GM23338 (cell line): Measurements from ENCODE around the gene HARS2.

Experiments
- CREB1 ChIP-seq: fragments of 250-450 bp; sonication (Bioruptor Pico); IDR thresholded peaks from 2 replicates; pipeline ENCODE4 v1.5.0; 2020; ENCODE audit warnings: low read depth, mild to moderate bottlenecking, moderate library complexity
- EZH2 ChIP-seq: fragments of 200-600 bp; sonication (generic); IDR thresholded peaks from one replicate; pipeline ENCODE4 v1.8.0; 2017; ENCODE audit warnings: antibody characterized with exemption, mild to moderate bottlenecking, low read depth; ENCODE audit not compliant: unreplicated experiment
- EZH2phosphoT487 ChIP-seq: fragments of 200-600 bp; sonication (generic); IDR thresholded peaks from one replicate; pipeline ENCODE4 v1.8.1; 2018; ENCODE audit warnings: antibody characterized with exemption; ENCODE audit not compliant: unreplicated experiment
- JUNB ChIP-seq: IDR thresholded peaks from one replicate; pipeline ENCODE4 v1.6.1; 2016; ENCODE audit warnings: antibody characterized with exemption; ENCODE audit not compliant: unreplicated experiment
- NANOG ChIP-seq: IDR thresholded peaks from 2 replicates; pipeline ENCODE4 v1.6.1; 2016; ENCODE audit warnings: antibody characterized with exemption, borderline replicate concordance
- POLR2AphosphoS5 ChIP-seq: IDR thresholded peaks from 2 replicates; pipeline ENCODE4 v1.6.1; 2016; ENCODE audit warnings: antibody characterized with exemption, low read depth
- REST ChIP-seq: IDR thresholded peaks from one replicate; pipeline ENCODE4 v1.6.1; 2018; ENCODE audit warnings: antibody characterized with exemption; ENCODE audit not compliant: unreplicated experiment
- ZNF331 ChIP-seq: fragments of 250-450 bp; sonication (Bioruptor Pico); IDR thresholded peaks from 2 replicates; pipeline ENCODE4 v1.5.0; 2020; ENCODE audit warnings: low read depth, mild to moderate bottlenecking, moderate library complexity
- ZNF462 ChIP-seq: fragments of 250-450 bp; sonication (Bioruptor Pico); IDR thresholded peaks from 2 replicates; pipeline ENCODE4 v1.5.0; 2020; ENCODE audit warnings: mild to moderate bottlenecking, moderate library complexity
- TF ChIP-seq, protein P1 (sequence below), 2 experiments: fragments of 200-600 bp in 1 of 2; sonication (generic) in 1 of 2; conservative IDR thresholded peaks; 2 replicates each; pipeline versions ENCODE4 v1.5.1 to v1.6.1; 2016 to 2017; ENCODE audit warnings: antibody characterized with exemption in 2 of 2, low read depth in 2 of 2, mild to moderate bottlenecking in 2 of 2, moderate library complexity in 1 of 2

DNA sequence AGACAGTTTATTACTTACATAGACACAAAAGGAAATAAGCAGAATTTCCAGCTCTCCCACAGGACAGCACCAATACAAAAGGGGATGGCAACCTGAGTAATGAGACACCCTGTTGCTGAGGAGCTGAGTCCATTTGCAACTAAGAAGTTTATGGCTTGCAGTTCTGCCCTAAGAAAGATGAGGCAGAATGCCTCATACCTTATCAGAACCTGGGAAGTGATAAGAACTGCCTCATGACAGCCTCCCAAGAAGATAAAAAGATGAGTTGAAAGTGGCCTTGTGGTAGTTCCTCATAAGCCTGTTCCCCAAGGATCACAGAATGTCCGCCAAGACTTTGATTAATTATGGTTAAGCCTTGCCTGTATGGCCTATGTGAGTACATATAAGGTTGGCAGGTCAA lies 50.7 kb downstream of the HARS2 start:
- TF ChIP-seq EZH2, result no peak
- TF ChIP-seq, protein P1, sequence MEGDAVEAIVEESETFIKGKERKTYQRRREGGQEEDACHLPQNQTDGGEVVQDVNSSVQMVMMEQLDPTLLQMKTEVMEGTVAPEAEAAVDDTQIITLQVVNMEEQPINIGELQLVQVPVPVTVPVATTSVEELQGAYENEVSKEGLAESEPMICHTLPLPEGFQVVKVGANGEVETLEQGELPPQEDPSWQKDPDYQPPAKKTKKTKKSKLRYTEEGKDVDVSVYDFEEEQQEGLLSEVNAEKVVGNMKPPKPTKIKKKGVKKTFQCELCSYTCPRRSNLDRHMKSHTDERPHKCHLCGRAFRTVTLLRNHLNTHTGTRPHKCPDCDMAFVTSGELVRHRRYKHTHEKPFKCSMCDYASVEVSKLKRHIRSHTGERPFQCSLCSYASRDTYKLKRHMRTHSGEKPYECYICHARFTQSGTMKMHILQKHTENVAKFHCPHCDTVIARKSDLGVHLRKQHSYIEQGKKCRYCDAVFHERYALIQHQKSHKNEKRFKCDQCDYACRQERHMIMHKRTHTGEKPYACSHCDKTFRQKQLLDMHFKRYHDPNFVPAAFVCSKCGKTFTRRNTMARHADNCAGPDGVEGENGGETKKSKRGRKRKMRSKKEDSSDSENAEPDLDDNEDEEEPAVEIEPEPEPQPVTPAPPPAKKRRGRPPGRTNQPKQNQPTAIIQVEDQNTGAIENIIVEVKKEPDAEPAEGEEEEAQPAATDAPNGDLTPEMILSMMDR (conservative IDR thresholded peaks at IDR 0.05; ENCODE audit: low read depth in 2 of 2), result no peak
- no peak for TF ChIP-seq EZH2phosphoT487
- TF ChIP-seq ZNF331 (CRISPR knock-in tag), result no peak
- TF ChIP-seq CREB1 (CRISPR knock-in tag), result no peak
- TF ChIP-seq POLR2AphosphoS5, result no peak
- TF ChIP-seq JUNB, result no peak
- TF ChIP-seq ZNF462 (CRISPR knock-in tag), result no peak
- no peak for TF ChIP-seq NANOG
- TF ChIP-seq REST, result no peak
